Lower leg skin (tissue), 4 donors: Measurements from ENCODE around the gene KIAA1671. TPM values are rescaled to one million over a fixed set of nuclear protein-coding genes. Genes with fewer than 3 reads are reported as not detected.

Experiments
- DNase-seq, 2 donors: peaks; one replicate each; pipeline ENCODE4 v3.0.0-alpha.2; 2019; ENCODE audit warnings: low spot score in 2 of 2
- H3K4me3 ChIP-seq: fragments of 200-600 bp; sonication (generic); 2 replicates; pipeline ENCODE4 v1.5.1; 2017; ENCODE audit warnings: mild to moderate bottlenecking, low read depth; ENCODE audit not compliant: poor library complexity, severe bottlenecking
- POLR2A ChIP-seq, 2 donors: fragments of 450-650 bp; IDR thresholded peaks; one replicate each; pipeline ENCODE4 v1.6.1; 2016 to 2017; ENCODE audit warnings: antibody characterized with exemption in 2 of 2, mild to moderate bottlenecking in 1 of 2, moderate library complexity in 1 of 2
- WGBS, 2 donors: methylation state at CpG; one replicate each; pipeline ENCODE4 v1.1.5; 2018; 5-methylcytosine and 5-hydroxymethylcytosine counted together
- intact Hi-C: fragments of 100-400 bp; cut with DNase I; formaldehyde crosslinking; loops from one replicate; pipeline ENCODE4 v1.15.0; 2023; ENCODE audit warnings: low total_unique reads
- total RNA-seq, 4 donors: library from RNA; depleted of rRNA; stranded (reverse); fragments of >200 nt; gene quantifications; one replicate each; pipeline ENCODE4 v1.1.0, GENCODE V29; 2016
- TF ChIP-seq, protein P1 (sequence below), 3 donors: fragments of 450-650 bp; IDR thresholded peaks; one replicate each; pipeline ENCODE4 v1.5.1; 2016; ENCODE audit warnings: antibody characterized with exemption in 3 of 3, mild to moderate bottlenecking in 3 of 3, moderate library complexity in 2 of 3

KIAA1671 gene
- total RNA-seq, 4 donors from 2014 or later: 60.0 to 87.8 (median 85.1) TPM

DNA sequence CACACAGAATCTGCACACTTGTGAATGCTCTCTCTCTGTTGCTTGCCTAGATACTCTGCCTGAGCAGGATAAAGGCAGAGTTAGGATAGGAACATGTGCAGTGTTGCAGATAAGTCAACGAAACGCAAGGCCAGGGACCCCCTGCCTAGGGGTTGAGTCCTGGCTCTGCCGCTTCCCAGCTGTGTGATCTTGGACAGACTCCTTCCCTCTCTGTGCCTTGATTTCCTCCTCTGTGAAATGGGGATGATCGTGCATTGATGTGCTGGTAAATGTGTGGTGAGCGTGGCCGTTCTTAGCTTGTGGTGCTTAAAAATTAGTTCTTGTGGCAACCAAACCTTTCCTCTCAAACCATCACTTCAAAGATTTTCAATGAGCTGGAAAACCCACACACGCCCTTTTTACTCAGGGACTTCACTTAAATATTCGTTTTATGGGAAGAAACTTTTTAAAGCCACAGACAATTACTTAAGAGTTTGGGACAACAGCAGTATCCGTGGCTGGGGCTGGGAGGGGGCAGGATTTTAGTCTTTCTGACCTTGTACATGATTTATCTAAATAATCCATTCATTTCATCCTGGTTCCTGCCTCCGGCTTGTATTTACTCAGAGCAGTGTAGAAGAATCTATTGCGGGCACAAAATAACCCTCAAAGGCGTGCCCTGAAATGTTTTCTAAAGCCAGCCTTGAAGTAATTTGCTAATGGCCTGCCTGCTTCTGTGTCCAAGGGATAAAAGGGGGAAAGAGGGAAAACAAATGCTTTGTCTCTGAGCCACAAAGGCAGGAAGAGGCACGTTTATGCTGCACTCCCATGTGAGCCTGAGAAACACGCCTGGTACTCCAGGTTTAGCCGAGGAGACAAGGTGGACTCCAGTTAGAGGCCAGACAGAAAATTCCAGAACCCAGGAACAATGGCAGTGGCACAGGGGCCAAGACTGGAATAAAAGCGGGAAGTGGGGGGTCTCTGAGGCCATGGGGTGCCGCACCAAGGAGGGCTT is 162.2 kb downstream of the KIAA1671 start:
- intact Hi-C loops: no loop called here
- no peak overlapping the region for H3K4me3 ChIP-seq

GRCh38 chr22:25119609-25120008 is 167.1 kb downstream of the KIAA1671 start:
- H3K4me3 ChIP-seq: no peak overlapping the region
- 63 to 78% methylated on average over 2 of the region's 2 CpGs for WGBS, 2 donors
- DNase-seq: no peak
- no peak for TF ChIP-seq POLR2A (IDR thresholded peaks at IDR 0.05)
- TF ChIP-seq, protein P1, sequence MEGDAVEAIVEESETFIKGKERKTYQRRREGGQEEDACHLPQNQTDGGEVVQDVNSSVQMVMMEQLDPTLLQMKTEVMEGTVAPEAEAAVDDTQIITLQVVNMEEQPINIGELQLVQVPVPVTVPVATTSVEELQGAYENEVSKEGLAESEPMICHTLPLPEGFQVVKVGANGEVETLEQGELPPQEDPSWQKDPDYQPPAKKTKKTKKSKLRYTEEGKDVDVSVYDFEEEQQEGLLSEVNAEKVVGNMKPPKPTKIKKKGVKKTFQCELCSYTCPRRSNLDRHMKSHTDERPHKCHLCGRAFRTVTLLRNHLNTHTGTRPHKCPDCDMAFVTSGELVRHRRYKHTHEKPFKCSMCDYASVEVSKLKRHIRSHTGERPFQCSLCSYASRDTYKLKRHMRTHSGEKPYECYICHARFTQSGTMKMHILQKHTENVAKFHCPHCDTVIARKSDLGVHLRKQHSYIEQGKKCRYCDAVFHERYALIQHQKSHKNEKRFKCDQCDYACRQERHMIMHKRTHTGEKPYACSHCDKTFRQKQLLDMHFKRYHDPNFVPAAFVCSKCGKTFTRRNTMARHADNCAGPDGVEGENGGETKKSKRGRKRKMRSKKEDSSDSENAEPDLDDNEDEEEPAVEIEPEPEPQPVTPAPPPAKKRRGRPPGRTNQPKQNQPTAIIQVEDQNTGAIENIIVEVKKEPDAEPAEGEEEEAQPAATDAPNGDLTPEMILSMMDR (IDR thresholded peaks at IDR 0.05): no peak
- intact Hi-C loops: no loop called here

More for the DNA sequence above, 162.2 kb downstream of the KIAA1671 start:
- no peak for DNase-seq
- no peak for TF ChIP-seq POLR2A (IDR thresholded peaks at IDR 0.05)
- TF ChIP-seq, protein P1 (IDR thresholded peaks at IDR 0.05): no peak
- 56 to 61% methylated on average over 17 of the region's 17 CpGs for WGBS, 2 donors

- intact Hi-C loops: no loop called here
Measured at GRCh38 chr22:25120093-25120561, 167.6 kb downstream of the KIAA1671 start.

GRCh38 chr22:25120761-25121212 is 168.3 kb downstream of the KIAA1671 start:
- no peak overlapping the region for H3K4me3 ChIP-seq
- DNase-seq: no peak
- 50 to 55% methylated on average over 12 of the region's 12 CpGs for WGBS, 2 donors
- TF ChIP-seq, protein P1 (IDR thresholded peaks at IDR 0.05): no peak
- TF ChIP-seq POLR2A (IDR thresholded peaks at IDR 0.05): no peak
- intact Hi-C loops: no loop called here

More at GRCh38 chr22:25120093-25120561, 167.6 kb downstream of the KIAA1671 start:
- WGBS, 2 donors: 38 to 65% methylated on average over 1 to 3 of the region's 3 CpGs
- no peak for TF ChIP-seq POLR2A (IDR thresholded peaks at IDR 0.05)
- TF ChIP-seq, protein P1 (IDR thresholded peaks at IDR 0.05): no peak
- no peak for DNase-seq
- H3K4me3 ChIP-seq: no peak overlapping the region

DNA sequence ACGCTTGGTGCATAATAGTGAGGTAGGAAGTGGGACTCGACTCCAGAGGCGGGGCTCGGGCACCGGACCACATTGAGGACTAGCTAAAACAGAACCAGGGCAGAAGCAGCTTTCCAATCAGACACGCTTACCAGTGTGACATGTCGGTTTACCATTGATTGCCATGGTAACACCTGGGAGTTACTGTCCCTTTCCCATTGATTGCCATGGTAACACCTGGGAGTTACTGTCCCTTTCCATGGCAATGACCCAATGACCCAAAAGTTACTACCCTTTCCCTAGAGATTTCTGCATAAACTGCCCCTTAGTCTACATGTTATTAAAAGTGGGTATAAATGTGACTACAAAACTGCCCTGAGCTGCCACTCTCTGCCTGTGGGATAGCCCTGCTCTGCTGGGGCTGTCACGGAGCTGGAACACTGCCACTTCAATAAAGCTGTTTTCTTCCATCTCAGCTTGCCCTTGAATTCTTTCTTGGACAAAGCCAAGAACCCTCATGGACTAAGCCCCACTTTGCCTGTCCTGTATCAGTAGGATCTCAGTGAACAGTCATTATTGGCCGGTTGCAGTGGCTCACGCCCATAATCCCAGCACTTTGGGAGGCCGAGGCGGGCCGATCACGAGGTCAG is 169.7 kb downstream of the KIAA1671 start:
- DNase-seq: no peak
- WGBS, 2 donors: 90 to 93% methylated on average over 14 of the region's 14 CpGs
- H3K4me3 ChIP-seq: no peak overlapping the region
- intact Hi-C loops: no loop called here
- TF ChIP-seq POLR2A (IDR thresholded peaks at IDR 0.05): no peak
- TF ChIP-seq, protein P1 (IDR thresholded peaks at IDR 0.05): no peak
